ELR (cell line): ENCODE results near the gene PER2.
"Not testable (repeated sequence)": the region's sequence is repeated elsewhere in the genome, so short reads cannot be mapped to it uniquely, and the experiment has no call there.

Experiments used
- DNase-seq: peaks from one replicate; pipeline ENCODE4 v3.0.0-alpha.2; 2015; ENCODE audit warnings: low read depth

The PER2 gene, protein sequence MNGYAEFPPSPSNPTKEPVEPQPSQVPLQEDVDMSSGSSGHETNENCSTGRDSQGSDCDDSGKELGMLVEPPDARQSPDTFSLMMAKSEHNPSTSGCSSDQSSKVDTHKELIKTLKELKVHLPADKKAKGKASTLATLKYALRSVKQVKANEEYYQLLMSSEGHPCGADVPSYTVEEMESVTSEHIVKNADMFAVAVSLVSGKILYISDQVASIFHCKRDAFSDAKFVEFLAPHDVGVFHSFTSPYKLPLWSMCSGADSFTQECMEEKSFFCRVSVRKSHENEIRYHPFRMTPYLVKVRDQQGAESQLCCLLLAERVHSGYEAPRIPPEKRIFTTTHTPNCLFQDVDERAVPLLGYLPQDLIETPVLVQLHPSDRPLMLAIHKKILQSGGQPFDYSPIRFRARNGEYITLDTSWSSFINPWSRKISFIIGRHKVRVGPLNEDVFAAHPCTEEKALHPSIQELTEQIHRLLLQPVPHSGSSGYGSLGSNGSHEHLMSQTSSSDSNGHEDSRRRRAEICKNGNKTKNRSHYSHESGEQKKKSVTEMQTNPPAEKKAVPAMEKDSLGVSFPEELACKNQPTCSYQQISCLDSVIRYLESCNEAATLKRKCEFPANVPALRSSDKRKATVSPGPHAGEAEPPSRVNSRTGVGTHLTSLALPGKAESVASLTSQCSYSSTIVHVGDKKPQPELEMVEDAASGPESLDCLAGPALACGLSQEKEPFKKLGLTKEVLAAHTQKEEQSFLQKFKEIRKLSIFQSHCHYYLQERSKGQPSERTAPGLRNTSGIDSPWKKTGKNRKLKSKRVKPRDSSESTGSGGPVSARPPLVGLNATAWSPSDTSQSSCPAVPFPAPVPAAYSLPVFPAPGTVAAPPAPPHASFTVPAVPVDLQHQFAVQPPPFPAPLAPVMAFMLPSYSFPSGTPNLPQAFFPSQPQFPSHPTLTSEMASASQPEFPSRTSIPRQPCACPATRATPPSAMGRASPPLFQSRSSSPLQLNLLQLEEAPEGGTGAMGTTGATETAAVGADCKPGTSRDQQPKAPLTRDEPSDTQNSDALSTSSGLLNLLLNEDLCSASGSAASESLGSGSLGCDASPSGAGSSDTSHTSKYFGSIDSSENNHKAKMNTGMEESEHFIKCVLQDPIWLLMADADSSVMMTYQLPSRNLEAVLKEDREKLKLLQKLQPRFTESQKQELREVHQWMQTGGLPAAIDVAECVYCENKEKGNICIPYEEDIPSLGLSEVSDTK (N-terminal part only)

GRCh38 chr2:238287737-238288649 is at the start of gene PER2:
PER2 (minus strand) TSS chr2:238288610; CDS start chr2:238277936, 10,674 bp downstream.
- peak; percentile 91 for DNase-seq

DNA sequence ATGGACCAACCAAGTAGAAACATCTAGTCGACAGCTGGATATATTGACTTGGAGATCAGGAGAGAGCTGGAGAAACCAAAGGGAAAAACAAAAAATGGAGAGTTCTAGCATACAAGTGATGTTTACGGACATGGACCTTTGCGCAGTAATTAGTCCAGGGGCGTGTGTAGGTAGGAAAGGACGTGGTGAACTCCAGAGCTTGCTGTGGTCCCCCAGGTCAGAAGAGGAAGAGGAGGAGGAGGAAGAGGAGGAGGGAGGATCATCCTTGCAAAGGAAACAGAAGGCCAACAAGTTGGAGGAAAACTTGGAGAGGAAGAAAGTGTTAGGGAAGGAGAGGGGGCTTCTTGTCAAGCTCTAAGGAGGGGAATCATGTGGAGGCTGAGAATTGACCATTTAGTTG is 49.4 kb upstream of the PER2 start:
- DNase-seq: no peak

GRCh38 chr2:238336793-238337444 is 48.5 kb upstream of the PER2 start:
- no peak for DNase-seq

DNA sequence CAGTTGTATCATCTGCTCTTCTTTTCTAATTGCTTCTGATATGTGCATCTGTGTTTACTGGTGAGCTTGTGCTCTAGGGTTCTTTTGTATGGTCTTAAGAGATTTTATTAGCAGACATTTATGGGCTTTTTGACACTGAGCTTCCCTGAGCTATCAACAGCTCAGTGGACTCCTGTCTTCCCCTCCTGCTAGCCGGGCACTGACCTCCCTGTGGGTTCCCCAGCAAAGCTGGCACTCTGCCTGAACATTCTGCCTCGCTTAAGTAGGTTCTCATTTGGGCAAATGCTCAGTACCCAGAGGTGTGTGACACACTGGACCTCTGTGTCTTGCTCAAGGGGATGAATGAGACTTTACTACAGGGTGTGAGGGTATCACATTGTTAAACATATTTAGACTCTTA is 47.7 kb upstream of the PER2 start:
- no peak for DNase-seq

DNA sequence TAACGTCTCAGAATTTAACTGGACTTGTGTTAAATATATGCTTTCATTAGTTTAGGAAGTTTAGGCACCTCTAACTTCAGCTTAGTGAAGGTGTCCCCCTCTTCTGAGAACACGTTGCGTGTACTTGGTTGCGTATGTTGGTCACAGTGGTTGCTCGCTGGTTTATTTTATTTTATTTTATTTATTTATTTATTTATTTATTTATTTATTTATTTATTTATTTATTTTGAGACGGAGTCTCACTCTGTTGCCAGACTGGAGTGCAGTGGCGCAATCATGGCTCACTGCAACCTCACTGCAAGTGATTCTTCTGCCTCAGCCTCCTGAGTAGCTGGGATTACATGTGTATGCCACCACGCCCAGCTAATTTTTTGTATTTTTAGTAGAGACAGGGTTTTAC is 47.2 kb upstream of the PER2 start:
- not testable (repeated sequence) for DNase-seq

- DNase-seq: no peak
Measured at GRCh38 chr2:238334885-238335284, 46.5 kb upstream of the PER2 start.

DNA sequence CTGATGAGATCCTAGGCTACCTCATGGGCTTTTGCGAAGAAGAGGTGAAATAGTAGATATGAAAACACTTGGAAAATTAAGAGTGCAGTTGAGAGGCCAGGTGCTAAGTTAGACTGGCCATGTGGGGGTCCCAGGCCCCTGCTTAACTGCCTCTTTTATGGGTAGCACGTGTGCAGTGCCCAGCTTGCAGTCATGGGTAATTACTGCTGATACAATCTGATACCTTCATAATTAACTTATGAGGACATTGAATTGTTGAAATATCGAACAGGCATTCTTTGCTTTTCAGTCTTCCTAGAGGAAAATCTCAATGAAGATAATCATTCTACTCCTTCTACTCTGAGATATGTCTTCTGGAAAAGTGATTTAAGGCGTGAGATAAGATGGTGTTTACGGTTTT is 43.5 kb upstream of the PER2 start:
- no peak for DNase-seq

DNA sequence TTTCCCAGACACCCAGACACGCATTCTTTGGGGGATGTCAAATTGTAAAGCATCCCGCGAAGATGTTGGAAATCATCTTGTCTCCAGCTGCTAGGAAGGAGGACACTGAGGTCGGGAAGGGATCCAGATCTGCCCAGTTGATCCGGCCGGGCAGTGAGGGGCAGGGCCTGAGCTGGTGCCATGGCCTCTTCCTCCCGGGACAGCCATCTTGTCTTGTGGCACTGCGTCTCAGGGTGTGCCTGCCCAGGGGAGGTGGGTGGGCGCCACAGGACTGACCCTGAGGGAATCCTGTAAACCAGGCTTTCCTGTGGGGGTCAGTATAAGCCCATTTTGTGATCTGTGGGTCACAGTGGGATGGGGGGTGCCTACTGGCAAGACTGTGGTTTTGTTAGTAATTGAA is 42.0 kb upstream of the PER2 start:
- DNase-seq: no peak

- DNase-seq: no peak
Measured at GRCh38 chr2:238327751-238328150, 39.3 kb upstream of the PER2 start.

- DNase-seq: no peak
Measured at GRCh38 chr2:238326801-238327365, 38.5 kb upstream of the PER2 start.

DNA sequence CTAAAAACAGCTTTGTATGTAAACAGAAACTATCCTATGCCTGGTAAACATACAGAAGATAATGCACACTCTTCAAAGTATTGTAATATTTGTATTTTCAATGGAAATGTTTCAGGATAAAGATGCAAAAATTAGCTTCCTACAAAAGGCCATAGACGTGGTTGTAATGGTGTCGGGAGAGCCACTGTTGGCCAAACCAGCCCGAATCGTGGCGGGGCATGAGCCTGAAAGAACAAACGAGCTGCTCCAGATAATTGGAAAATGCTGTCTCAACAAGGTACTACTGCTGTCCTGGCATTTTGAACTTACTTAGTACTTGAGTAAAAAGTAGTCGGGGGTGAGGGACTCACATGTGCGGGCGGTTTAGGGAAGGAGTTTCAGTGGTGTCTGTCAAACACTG is 37.3 kb upstream of the PER2 start:
- DNase-seq: no peak

GRCh38 chr2:238324248-238324647 is 35.8 kb upstream of the PER2 start:
- not testable (repeated sequence) for DNase-seq

DNA sequence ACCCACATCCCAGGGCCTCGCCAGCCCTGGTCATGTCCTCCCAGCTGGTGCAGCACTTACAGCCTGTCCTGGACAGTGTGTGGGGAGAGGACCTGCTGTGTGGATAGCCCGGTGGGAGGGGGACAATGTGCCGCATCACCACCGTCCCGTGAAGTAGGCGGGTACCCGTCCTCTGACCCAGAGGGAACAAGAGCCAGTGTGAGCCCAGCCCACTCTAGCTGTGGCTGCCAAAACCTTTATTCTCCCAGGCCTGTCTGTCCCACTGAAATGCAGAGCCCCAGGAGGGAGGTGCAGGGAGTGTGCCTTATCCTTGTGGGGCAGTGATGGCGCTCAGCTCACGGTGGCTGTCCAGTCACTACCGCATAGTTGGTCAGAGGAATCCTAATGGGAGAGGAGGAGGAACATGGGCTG is 33.6 kb upstream of the PER2 start:
- DNase-seq: no peak

DNA sequence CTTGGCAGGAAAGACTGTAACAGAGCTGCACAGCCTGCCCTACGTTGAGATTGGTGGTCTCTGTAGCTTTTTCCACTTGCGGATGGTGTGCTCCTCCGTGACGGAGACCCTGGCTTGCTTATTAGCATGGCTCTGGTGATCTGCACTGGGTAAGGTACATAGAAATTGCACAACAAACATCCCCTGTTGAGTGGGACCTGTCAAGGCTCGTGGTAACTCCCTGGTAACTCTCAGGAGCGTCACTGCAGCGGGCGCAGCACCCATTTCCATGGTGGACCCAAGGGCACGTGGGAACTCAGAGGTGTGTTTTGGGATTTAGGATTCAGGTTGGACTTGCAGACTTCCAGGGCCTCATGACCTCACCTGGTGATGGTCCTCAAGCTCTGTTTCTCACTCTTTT is 33.1 kb upstream of the PER2 start:
- no peak for DNase-seq

- DNase-seq: peak; percentile 38
Measured at GRCh38 chr2:238320648-238321281, 32.4 kb upstream of the PER2 start.

DNA sequence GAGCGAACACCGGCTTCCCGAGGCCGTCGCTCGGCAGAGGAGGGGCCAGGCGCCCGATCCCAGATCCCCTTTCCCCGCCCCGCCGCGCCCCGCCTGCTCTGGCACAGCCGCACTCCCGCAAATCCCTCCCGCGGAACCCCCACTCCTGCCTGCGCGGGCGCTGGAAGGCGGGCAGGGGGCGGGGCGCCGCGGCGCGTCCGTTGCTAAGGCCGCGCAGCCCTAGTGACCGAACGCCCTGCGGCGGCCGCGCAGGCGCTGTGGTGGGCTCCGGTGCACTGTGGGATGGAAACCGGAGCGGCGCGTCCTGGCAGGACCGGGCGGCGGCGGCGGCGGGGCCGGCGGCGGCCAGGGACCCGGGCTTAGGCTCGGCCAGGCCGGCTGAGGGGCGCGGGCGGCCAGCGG is 31.8 kb upstream of the PER2 start, which contains the start of gene TRAF3IP1:
Gene TRAF3IP1 (plus strand): TSS at position 273 of the 402 bp plus-strand sequence. CDS start 145 bp downstream, outside the sequence.
- peak; percentile 91 for DNase-seq

DNA sequence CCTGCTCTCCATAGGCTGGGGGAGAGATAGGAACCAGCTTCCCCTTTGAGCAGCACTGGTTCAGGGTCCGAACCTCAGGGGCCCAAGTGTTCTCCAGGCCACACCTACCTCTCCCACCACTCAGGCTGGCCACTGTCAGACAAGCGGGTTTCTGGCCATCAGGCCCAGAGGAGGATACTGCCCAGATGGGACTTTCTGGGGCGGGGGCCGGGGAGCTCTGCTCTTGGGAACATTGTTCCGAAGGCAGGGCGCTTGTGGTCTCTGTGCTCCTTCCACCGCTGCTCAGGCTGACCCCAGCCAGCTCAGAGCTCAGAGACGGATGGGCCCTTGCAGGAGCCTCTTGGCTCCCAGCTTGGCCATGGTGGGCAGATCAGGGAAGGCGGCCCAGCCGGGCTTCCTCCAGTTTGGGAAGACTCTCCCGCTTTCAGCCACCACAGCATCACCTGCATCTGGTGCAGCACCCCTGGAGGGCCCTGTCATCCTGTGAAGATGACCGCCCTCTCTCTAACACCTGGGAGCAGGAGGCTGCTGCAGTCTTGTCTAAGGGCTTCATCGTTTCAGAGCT is 26.7 kb upstream of the PER2 start:
- DNase-seq: no peak

GRCh38 chr2:238314576-238314975 is 26.2 kb upstream of the PER2 start:
- no peak for DNase-seq

GRCh38 chr2:238313991-238314350 is 25.6 kb upstream of the PER2 start:
- DNase-seq: no peak
